Neural progenitor cell (in vitro differentiated cells): Measurements from ENCODE around the gene IL27RA. TPM values are rescaled to one million over a fixed set of nuclear protein-coding genes. Genes with fewer than 3 reads are reported as not detected.

Experiments used
- DNase-seq: peaks from one replicate; pipeline ENCODE4 v3.0.0-alpha.2; 2016; ENCODE audit warnings: low spot score
- H2AFZ ChIP-seq: fragments of 200-600 bp; sonication (generic); replicated peaks from 2 replicates; pipeline ENCODE4 v1.6.1; 2016; ENCODE audit warnings: antibody characterized with exemption
- H3F3A ChIP-seq: fragments of 200-600 bp; sonication (generic); 2 replicates; pipeline ENCODE4 v1.6.1; 2016; ENCODE audit warnings: antibody characterized with exemption, low read depth
- H3K27ac ChIP-seq: fragments of 200-600 bp; sonication (generic); 2 replicates; pipeline ENCODE4 v1.5.1; 2016; ENCODE audit warnings: mild to moderate bottlenecking
- H3K27me3 ChIP-seq: fragments of 200-600 bp; sonication (generic); 2 replicates; pipeline ENCODE4 v1.6.1; 2016; ENCODE audit warnings: mild to moderate bottlenecking, moderate library complexity
- H3K36me3 ChIP-seq: fragments of 200-600 bp; sonication (generic); 2 replicates; pipeline ENCODE4 v1.5.1; 2016
- H3K4me1 ChIP-seq: fragments of 200-600 bp; sonication (generic); 2 replicates; pipeline ENCODE4 v1.6.1; 2016; ENCODE audit warnings: mixed run types
- H3K4me2 ChIP-seq: fragments of 200-600 bp; sonication (generic); 2 replicates; pipeline ENCODE4 v1.6.1; 2016
- H3K4me3 ChIP-seq: fragments of 200-600 bp; sonication (generic); 2 replicates; pipeline ENCODE4 v1.5.1; 2016
- H3K79me2 ChIP-seq: fragments of 200-600 bp; sonication (generic); 2 replicates; pipeline ENCODE4 v1.6.1; 2016; ENCODE audit warnings: low read depth
- H3K9ac ChIP-seq: fragments of 200-600 bp; sonication (generic); 2 replicates; pipeline ENCODE4 v1.6.1; 2016
- H3K9me3 ChIP-seq: fragments of 200-600 bp; sonication (generic); 2 replicates; pipeline ENCODE4 v1.5.1; 2016; ENCODE audit warnings: low read depth
- H4K20me1 ChIP-seq: fragments of 200-600 bp; sonication (generic); 2 replicates; pipeline ENCODE4 v1.6.1; 2016; ENCODE audit warnings: low read depth
- H3K27ac Mint-ChIP-seq: 3 replicates; pipeline ENCODE4 v1.8.0; 2021; ENCODE audit warnings: mixed read lengths
- H3K27me3 Mint-ChIP-seq: 2 replicates; pipeline ENCODE4 v1.8.0; 2022; ENCODE audit warnings: low read depth, mild to moderate bottlenecking, inconsistent platforms, moderate library complexity, mixed read lengths; ENCODE audit not compliant: insufficient read depth
- H3K36me3 Mint-ChIP-seq: 3 replicates; pipeline ENCODE4 v1.8.0; 2021; ENCODE audit warnings: mixed read lengths
- H3K4me1 Mint-ChIP-seq: 3 replicates; pipeline ENCODE4 v1.8.0; 2021; ENCODE audit warnings: mixed read lengths
- H3K4me3 Mint-ChIP-seq: 3 replicates; pipeline ENCODE4 v1.8.0; 2021; ENCODE audit warnings: mild to moderate bottlenecking, moderate library complexity, mixed read lengths
- H3K9me3 Mint-ChIP-seq: 3 replicates; pipeline ENCODE4 v1.8.0; 2020; ENCODE audit warnings: mixed read lengths
- EZH2 ChIP-seq: fragments of 200-600 bp; sonication (generic); IDR thresholded peaks from 2 replicates; pipeline ENCODE4 v1.6.1; 2017; ENCODE audit warnings: antibody characterized with exemption, mild to moderate bottlenecking, moderate library complexity
- EZH2phosphoT487 ChIP-seq: fragments of 200-600 bp; sonication (generic); IDR thresholded peaks from 2 replicates; pipeline ENCODE4 v1.6.1; 2017; ENCODE audit warnings: antibody characterized with exemption
- total RNA-seq: library from RNA; depleted of rRNA; stranded (reverse); fragments of >200 nt; gene quantifications from 2 replicates; pipeline ENCODE4 v1.2.3, GENCODE V29; 2015; ENCODE audit warnings: low replicate concordance
- TF ChIP-seq, protein P1 (sequence below): fragments of 200-600 bp; sonication (generic); IDR thresholded peaks from 2 replicates; pipeline ENCODE4 v1.5.1; 2017; ENCODE audit warnings: antibody characterized with exemption, mild to moderate bottlenecking

IL27RA gene
- total RNA-seq, 1 donor from 2014 or later, result 1.2 TPM

DNA sequence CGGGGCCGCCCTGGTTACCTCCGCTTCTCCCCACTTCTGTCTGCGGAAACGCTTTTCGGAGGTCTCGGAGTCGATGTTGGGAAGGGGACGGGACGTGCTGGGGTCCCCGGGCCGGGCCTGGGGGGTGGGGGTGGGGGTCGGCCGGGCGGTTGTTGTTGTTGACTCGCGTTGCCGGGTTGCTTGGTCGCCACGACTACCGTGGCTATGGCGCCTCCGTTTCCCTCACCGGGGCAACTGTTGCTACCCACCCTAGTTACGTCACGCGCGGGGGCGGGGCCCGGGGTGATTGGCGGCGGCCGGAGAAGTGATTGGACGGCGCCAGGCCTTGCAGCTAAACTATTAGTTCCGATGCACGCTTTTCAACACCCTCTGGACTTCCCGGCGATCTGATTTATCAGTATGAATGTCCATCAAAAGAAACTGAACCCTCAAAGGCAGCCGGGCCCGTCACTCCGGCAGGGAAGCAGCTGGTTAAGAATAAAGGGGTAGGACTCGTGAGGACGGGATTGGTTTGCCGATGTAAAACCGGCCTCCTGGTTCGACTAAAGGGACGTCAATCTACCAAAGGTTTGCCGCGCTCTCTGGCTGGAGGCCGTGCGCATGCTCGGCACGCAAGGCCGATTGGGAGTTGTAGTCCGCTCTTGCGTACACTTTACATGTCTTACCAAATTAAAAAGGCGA, 25.3 kb upstream of the IL27RA start, which contains the start of gene RFX1:
Gene RFX1 (minus strand): TSS at position 236 of the 681 bp plus-strand sequence. CDS start 12,477 bp downstream, outside the sequence.
- Mint-ChIP-seq H3K36me3 (no peaks in the 10 kb centered on the region), H3K27me3 (peaks cover 14% of the 10 kb centered on the region), H3K27ac (peak within 1 kb of the TSS; percentile 100), H3K4me3 (peak within 1 kb of the TSS; percentile 94), H3K4me1 (peaks cover 20% of the 10 kb centered on the region), H3K9me3 (no peaks in the 10 kb centered on the region)
- H3K4me3 ChIP-seq, result peak within 1 kb of the TSS; percentile 92
- peak within 1 kb of the TSS; percentile 79 for H3K9ac ChIP-seq
- H3K4me1 ChIP-seq, result no peaks in the 10 kb centered on the region
- peak; percentile 99 for DNase-seq
- H4K20me1 ChIP-seq, result peaks cover 6% of the 10 kb centered on the region
- peak within 1 kb of the TSS; percentile 93 for H3K27ac ChIP-seq
- no peaks in the 10 kb centered on the region for H3K9me3 ChIP-seq
- H3K27me3 ChIP-seq, result no peaks in the 10 kb centered on the region
- peak within 1 kb of the TSS; percentile 86 for H2AFZ ChIP-seq
- TF ChIP-seq EZH2phosphoT487, result no peak
- TF ChIP-seq EZH2, result no peak
- TF ChIP-seq, protein P1, sequence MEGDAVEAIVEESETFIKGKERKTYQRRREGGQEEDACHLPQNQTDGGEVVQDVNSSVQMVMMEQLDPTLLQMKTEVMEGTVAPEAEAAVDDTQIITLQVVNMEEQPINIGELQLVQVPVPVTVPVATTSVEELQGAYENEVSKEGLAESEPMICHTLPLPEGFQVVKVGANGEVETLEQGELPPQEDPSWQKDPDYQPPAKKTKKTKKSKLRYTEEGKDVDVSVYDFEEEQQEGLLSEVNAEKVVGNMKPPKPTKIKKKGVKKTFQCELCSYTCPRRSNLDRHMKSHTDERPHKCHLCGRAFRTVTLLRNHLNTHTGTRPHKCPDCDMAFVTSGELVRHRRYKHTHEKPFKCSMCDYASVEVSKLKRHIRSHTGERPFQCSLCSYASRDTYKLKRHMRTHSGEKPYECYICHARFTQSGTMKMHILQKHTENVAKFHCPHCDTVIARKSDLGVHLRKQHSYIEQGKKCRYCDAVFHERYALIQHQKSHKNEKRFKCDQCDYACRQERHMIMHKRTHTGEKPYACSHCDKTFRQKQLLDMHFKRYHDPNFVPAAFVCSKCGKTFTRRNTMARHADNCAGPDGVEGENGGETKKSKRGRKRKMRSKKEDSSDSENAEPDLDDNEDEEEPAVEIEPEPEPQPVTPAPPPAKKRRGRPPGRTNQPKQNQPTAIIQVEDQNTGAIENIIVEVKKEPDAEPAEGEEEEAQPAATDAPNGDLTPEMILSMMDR, result no peak
- no peaks in the 10 kb centered on the region for H3K36me3 ChIP-seq
- peak within 1 kb of the TSS; percentile 76 for H3K4me2 ChIP-seq
- peaks cover 15% of the 10 kb centered on the region for H3F3A ChIP-seq
- H3K79me2 ChIP-seq, result peaks cover 20% of the 10 kb centered on the region

DNA sequence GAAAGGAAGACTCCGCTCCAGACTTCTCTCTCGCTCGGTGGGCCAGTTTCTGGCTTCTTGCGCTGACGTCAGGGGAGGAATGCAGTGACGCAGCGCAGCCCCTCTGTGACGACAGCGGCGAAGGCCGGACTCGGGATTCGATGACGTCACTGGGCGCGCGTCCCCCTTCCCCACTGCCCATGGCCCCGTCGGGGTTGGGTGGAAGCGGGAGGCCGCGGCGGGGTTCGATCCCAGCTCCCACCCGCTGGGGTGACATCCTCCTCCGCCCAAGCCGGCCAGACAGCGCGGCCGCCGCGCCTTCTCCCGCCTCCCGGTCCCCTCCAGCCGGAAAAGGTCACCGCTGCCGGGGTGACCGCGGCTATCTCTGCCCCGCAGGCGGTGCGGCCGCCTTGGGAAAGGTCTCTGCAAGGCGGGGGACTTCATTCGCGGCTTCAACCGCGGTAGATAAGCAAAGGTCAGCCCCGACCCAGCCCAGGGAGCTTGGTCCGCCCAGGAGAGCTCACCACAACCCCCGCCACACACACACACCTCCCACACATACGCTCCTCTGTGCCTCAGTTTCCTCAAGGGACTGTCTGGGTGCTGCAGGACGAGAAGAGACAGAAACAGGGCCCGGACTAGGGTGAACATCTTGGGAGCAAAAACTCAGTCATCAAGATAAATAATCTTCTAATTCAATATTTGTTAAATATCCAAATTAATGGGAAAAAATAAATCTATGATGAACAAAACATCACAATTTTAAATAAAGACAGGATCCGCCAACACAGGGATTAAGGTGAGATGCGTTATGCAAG, 24.6 kb upstream of the IL27RA start:
- H3K9me3 ChIP-seq, result no peaks in the 10 kb centered on the region
- peak overlapping the region; percentile 65 for H3K4me2 ChIP-seq
- TF ChIP-seq EZH2 (no peak), EZH2phosphoT487 (no peak)
- TF ChIP-seq, protein P1, result no peak
- no peak for DNase-seq
- H3K9ac ChIP-seq, result peak overlapping the region; percentile 21
- H3K27me3 Mint-ChIP-seq, result peaks cover 14% of the 10 kb centered on the region
- H3K27me3 ChIP-seq, result no peaks in the 10 kb centered on the region
- H3K9me3 Mint-ChIP-seq, result no peaks in the 10 kb centered on the region
- H3K27ac ChIP-seq, result peak overlapping the region; percentile 93
- H3K27ac Mint-ChIP-seq, result peak overlapping the region; percentile 100
- no peaks in the 10 kb centered on the region for H3K36me3 ChIP-seq
- peaks cover 6% of the 10 kb centered on the region for H4K20me1 ChIP-seq
- H3F3A ChIP-seq, result peaks cover 15% of the 10 kb centered on the region
- H3K4me1 Mint-ChIP-seq, result peaks cover 20% of the 10 kb centered on the region
- H3K4me1 ChIP-seq, result no peaks in the 10 kb centered on the region
- peak overlapping the region; percentile 86 for H2AFZ ChIP-seq
- peak overlapping the region; percentile 94 for H3K4me3 Mint-ChIP-seq
- peaks cover 13% of the 10 kb centered on the region for H3K79me2 ChIP-seq
- peak overlapping the region; percentile 92 for H3K4me3 ChIP-seq
- no peaks in the 10 kb centered on the region for H3K36me3 Mint-ChIP-seq

DNA sequence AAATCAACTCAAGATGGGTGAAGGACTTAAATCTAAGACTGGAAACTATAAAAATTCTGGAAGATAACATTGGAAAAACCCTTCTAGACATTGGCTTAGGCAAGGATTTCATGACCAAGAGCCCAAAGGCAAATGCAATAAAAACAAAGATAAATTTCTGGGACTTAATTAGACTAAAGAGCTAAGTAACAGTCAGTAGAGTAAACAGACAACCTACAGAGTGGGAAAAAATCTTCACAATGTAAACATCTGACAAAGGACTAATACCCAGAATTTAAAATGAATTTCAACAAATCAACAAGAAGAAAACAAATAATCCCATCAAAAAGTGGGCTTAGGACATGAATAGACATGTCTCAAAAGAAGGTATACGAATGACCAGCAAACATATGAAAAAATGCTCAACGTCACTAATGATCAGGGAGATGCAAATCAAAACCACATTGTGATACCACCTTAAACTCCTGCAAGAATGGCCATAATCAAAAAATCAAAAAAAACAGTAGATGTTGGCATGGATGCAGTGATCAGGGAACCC, 19.1 kb upstream of the IL27RA start:
- Histone ChIP-seq H3F3A (peaks cover 5% of the 10 kb centered on the region), H3K9me3 (no peaks in the 10 kb centered on the region), H3K9ac (no peak overlapping the region), H3K27ac (no peak overlapping the region), H3K4me3 (no peak overlapping the region), H3K27me3 (no peaks in the 10 kb centered on the region), H3K36me3 (no peaks in the 10 kb centered on the region), H3K4me1 (no peaks in the 10 kb centered on the region), H4K20me1 (no peaks in the 10 kb centered on the region), H2AFZ (no peak overlapping the region), H3K4me2 (no peak overlapping the region), H3K79me2 (no peaks in the 10 kb centered on the region)
- Mint-ChIP-seq H3K9me3 (no peaks in the 10 kb centered on the region), H3K4me3 (no peak overlapping the region), H3K4me1 (peaks cover 2% of the 10 kb centered on the region), H3K27me3 (peaks cover 3% of the 10 kb centered on the region), H3K36me3 (no peaks in the 10 kb centered on the region), H3K27ac (no peak overlapping the region)
- TF ChIP-seq EZH2 (no peak), EZH2phosphoT487 (no peak)
- TF ChIP-seq, protein P1, result no peak
- DNase-seq, result no peak
